ENCODE measurements around the gene MANSC4.
A peak's percentile ranks its signal among the peaks of the same experiment; 100 is the strongest.

The MANSC4 gene

DNA sequence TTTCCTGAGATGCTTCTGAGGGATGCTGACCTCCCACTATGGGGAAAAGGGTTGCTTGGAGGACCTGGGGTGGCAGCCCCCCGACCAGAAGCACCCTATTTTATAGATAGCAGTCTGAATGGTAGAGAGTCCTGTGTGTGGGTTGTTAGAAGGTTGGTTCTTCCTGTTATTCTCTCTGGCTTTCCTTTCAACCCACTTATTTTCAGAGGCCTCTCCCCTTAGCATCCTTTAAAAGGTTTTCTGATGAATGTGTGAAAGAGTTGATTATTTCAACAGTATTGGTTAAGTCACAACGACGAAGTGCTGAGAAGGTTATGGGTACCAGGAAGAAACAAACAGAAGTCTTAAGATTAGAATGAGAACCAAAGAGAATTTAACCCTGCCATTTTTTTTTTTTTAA is 20.8 kb upstream of the MANSC4 start:
- DNase-seq (ENCODE audit: low read depth in 2 of 2): no peak

DNA sequence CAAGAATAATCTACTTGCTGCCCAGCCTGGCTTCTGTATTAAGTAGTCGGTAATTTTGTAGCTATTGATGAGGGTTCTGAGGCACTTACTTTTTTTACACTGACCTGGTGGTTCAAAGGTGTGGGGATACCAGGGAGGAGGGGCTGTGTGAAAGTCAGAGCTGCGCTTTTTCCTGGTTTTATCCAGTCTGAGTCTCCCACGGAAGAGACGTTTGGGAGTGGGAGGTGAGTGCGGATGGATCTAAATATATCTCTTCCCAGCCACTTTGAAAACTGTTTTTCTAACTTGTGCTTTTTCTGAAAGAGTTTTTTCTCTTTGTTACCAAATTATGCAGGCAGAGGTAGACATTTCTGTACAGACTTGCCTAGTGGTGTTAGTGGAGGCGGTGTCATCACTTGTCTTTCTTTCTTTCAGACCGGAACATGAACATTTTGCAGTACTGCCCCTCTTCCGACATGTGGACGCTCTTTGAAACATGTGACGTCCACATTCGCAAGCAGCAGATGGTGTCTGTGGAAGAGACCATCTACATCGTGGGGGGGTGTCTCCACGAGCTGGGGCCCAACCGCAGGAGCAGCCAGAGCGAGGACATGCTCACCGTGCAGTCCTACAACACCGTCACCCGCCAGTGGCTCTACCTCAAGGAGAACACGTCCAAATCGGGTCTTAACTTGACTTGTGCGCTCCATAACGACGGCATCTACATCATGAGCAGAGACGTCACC is 17.4 kb upstream of the MANSC4 start:
- no peak for DNase-seq (ENCODE audit: low read depth in 2 of 2)

- no peak for DNase-seq (ENCODE audit: low read depth in 2 of 2)
Observed at GRCh38 chr12:27796128-27796527, 16.1 kb upstream of the MANSC4 start.

- no peak for DNase-seq (ENCODE audit: low read depth in 2 of 2)
Observed at GRCh38 chr12:27794818-27795584, 15.0 kb upstream of the MANSC4 start.

DNA sequence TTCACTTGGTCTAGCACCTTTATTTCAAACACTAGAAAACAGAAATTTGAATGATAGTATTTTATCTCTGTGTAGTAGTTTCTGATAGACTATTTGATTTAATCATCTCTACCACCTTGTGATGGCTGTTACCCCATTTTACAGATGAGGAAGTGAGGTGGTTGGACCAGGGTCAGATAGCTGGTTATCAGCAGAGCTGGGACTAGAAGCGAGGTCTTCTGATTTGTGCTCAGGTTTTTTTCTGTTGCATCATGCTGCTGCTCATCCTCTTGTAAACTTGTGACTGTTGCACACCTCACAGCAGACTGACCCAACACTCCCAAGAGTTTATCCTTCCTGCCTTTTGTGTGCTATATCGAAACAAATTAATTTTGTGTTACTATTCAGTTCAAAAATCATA is 10.1 kb upstream of the MANSC4 start:
- DNase-seq (ENCODE audit: low read depth in 2 of 2): no peak

DNA sequence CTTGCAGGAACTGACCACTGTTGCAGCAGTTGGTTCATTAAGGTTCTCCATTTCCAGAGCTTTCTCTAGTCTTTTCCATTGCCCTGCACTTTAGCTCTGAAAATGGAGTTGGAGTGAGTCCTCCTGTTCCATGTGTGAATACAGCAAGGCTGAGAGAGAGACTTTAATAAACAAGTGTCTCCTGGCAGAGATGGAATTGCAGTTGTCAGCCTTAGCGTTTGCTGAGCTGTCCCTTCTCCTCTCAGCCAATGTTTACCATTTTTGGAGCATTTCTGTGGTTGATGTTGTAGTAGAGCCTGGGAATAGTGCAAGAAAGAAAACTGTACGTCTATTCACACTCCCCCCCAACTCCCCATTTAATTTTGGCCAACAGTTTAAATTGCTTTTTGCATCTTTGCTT is 7.5 kb upstream of the MANSC4 start:
- no peak for DNase-seq (ENCODE audit: low read depth in 2 of 2)

- DNase-seq (ENCODE audit: low read depth in 2 of 2): no peak
Observed at GRCh38 chr12:27785882-27786570, 6.0 kb upstream of the MANSC4 start.

DNA sequence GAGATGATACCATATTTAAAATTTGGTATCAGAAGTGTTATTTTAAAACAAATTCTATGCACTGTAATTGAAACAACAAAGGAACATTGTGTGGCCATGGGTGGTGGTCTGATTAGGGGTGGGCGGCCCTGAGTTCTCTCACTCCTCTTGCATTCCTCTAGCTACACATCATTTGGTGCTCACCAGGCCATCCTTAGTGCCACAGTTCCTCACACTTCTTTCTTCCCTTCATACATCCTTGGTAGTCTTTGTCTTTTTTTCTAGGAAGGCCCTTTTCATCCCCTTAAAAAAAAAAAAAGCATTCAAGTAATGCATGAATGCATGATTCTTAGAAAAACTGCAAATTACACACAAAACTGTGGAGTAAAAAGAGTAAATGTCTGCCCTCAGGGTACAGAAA is 2.4 kb upstream of the MANSC4 start:
- DNase-seq (ENCODE audit: low read depth in 2 of 2): no peak

GRCh38 chr12:27781680-27782079 is 1.6 kb upstream of the MANSC4 start:
- DNase-seq (ENCODE audit: low read depth in 2 of 2): no peak

DNA sequence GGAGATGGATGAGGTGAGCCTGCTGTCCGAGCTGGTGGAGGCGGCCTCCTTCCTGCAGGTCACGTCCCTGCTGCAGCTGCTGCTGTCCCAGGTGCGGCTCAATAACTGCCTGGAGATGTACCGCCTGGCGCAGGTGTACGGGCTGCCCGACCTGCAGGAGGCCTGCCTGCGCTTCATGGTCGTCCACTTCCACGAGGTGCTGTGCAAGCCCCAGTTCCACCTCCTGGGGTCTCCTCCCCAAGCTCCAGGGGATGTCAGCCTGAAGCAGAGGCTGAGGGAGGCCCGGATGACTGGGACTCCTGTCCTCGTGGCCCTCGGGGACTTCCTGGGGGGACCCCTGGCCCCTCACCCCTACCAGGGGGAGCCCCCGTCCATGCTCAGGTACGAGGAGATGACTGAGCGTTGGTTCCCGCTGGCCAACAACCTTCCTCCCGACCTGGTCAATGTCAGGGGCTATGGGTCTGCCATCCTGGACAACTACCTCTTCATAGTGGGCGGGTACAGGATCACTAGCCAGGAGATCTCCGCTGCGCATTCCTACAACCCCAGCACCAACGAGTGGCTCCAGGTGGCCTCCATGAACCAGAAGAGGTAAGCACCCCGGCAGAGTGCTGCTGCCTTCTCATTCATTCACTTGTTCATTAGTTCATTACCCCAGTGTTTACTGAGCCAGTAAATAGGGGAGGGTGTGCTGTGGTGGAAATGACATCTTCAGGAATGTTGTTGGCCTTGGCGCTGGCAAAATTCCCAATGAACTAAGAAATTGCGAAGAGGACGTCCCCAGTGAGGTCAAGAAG is 774 bp upstream of the MANSC4 start:
- no peak for DNase-seq (ENCODE audit: low read depth in 2 of 2)

- DNase-seq (ENCODE audit: low read depth in 2 of 2): peak in 1 of 2 donors; percentile 0
Observed at GRCh38 chr12:27779416-27779919, 568 bp downstream of the MANSC4 start.

DNA sequence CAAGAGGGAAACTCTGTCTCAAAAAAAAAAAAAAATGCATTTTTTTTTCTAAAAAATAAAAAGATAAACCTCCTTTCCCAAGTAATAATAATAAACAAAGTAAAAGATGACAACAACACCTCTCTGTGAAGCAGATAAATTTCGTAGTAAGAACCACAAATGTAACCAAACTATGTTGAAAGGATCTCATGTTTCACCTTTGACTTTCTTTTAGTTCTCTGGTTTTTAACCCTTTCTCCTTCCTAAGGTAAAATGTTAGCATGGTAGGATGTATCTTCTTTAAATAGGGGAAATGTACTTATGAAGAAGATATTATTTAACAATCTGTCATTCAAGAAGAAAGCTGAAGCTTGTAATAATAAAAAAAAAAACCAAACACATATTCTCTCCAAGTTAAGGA is 1.8 kb downstream of the MANSC4 start:
- no peak for DNase-seq (ENCODE audit: low read depth in 2 of 2)

- DNase-seq (ENCODE audit: low read depth in 2 of 2): no peak
Observed at GRCh38 chr12:27777141-27777540, 2.9 kb downstream of the MANSC4 start.

DNA sequence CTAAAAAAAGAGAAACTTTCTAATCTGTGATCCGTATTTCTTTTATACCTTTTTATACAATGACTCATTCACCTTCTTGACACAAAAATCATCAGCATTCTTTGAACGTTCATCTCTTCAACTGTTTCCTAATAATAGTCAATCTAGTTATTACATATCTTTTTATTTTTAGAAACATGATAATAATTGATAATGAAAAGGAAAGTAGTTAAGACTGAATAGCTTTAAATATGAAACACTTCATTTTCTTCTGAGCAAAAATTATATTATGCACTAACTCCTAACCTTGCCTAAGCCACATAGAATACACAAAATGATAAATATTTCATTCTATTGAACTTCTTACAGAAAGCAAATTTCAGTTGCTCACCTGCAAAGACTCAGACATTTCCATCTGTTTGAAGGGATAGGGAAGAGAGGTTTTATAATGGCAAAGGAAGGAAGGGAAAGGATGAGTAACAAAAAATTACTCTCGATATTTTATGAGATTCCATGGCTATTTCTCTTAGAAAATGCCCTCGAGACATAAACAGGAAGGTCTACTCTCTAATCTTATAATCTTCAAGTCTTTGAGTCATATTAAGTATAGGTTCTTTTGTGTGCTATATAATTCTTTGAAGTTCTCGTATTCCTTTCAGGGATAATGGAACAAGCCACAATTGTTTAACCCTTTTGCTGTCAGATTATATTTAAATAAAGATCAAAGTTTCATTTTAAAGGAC is 7.5 kb downstream of the MANSC4 start:
- no peak for DNase-seq (ENCODE audit: low read depth in 2 of 2)

GRCh38 chr12:27771481-27772327 is 8.3 kb downstream of the MANSC4 start:
- no peak for DNase-seq (ENCODE audit: low read depth in 2 of 2)

GRCh38 chr12:27769142-27769673 is 10.8 kb downstream of the MANSC4 start:
- no peak for DNase-seq (ENCODE audit: low read depth in 2 of 2)

DNA sequence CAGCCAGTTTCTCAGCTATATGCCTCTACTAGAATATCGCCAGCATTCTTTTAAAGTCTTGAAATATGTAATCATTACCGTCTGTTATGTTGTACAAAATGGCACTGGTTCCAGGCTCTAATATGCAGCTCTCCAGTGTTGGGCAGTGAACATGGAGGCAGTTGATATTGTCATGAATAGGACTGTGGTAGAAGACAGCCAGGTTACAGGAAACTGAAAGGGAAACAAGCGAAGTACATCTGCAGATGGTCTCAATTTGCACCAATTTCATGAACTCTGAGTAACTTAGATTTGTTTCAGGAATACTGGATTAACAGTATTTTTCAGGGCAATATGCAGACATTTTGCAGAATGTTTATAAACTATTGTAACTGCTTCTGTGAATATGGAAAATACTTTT is 13.4 kb downstream of the MANSC4 start:
- DNase-seq (ENCODE audit: low read depth in 2 of 2): no peak

DNA sequence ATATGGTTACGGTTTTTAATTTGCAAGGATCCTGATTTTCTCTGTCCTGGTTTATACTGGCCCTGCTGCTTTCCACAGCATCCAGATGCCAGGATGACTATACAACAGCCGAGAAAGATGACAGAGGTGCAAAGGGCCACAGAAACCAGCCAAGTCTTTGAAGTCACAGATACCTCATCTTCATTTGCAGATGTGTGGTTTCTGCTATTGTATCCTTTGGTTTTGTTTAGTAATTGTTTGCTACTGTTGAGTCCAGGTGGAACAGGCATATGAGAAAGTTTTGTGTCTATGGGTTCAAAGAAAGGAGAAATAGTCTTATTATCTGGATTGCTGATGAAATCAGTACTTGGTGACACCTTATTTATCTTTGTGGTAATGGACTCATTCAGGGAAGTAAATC is 17.3 kb downstream of the MANSC4 start:
- DNase-seq (ENCODE audit: low read depth in 2 of 2): no peak

DNA sequence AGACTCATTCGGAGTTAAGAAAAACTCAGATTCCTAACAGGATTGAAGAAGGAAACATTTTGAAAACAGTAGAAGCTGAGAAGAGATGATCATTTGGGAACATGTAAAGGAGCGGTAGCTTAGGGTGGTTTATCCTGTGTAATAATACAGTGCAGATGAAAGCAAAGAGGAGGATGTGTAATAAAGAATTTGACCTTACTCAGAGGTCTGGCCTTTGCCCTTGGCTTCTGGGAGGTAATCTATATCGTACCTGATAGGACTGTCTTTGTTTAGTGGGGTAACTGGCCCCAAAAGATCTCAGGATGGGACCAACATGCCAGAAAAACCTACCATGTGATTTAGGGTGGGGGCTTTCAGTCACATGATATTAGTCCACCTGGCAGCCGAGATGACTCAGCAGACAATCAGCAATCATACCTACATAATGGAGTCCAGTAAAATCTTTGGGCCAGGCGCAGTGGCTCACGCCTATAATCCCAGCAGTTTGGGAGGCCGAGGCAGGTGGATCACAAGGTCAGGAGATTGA is 23.3 kb downstream of the MANSC4 start:
- DNase-seq (ENCODE audit: low read depth in 2 of 2): no peak

- DNase-seq (ENCODE audit: low read depth in 2 of 2): no peak
Observed at GRCh38 chr12:27754795-27755194, 25.2 kb downstream of the MANSC4 start.
